OCI-LY7 (cell line): ENCODE results near the gene RXRA.

Experiments used
- CTCF ChIP-seq: fragments of 200-600 bp; sonication (generic); conservative IDR thresholded peaks from 2 replicates; pipeline ENCODE4 v1.5.1; 2014; ENCODE audit warnings: mild to moderate bottlenecking, antibody characterized with exemption, low read length, moderate library complexity, mixed read lengths
- EZH2phosphoT487 ChIP-seq: fragments of 200-600 bp; sonication (generic); IDR thresholded peaks from 2 replicates; pipeline ENCODE4 v1.6.1; 2018; ENCODE audit warnings: low read depth, borderline replicate concordance, mild to moderate bottlenecking, mixed run types, antibody characterized with exemption, low read length, moderate library complexity, mixed read lengths

- TF ChIP-seq CTCF: no peak
- TF ChIP-seq EZH2phosphoT487: no peak
Measured at GRCh38 chr9:134375430-134376385, 49.5 kb downstream of the RXRA start.
